H9 (cell line): ENCODE results near the gene MED13L. TPM values are rescaled to one million over a fixed set of nuclear protein-coding genes. Genes with fewer than 3 reads are reported as not detected.

ENCODE experiments used
- DNase-seq: peaks from one replicate; pipeline ENCODE4 v3.0.0-alpha.2; 2017
- H2AFZ ChIP-seq: one replicate; pipeline ENCODE4 v1.6.1; 2013; ENCODE audit warnings: mild to moderate bottlenecking, low read length, control low read depth, moderate library complexity
- H2AK5ac ChIP-seq: 2 replicates; pipeline ENCODE4 v1.6.1; 2013; ENCODE audit warnings: low read length, control low read depth, mixed read lengths; ENCODE audit not compliant: insufficient read length
- H2BK120ac ChIP-seq: one replicate; pipeline ENCODE4 v1.6.1; 2013; ENCODE audit warnings: low read depth, mild to moderate bottlenecking, low read length, control low read depth, inconsistent platforms; ENCODE audit not compliant: poor library complexity, severe bottlenecking
- H2BK12ac ChIP-seq: 2 replicates; pipeline ENCODE4 v1.6.1; 2013; ENCODE audit warnings: low read length, control low read depth, mixed read lengths, low read depth; ENCODE audit not compliant: insufficient read length
- H2BK15ac ChIP-seq: 2 replicates; pipeline ENCODE4 v1.6.1; 2013; ENCODE audit warnings: low read depth, low read length, control low read depth
- H2BK20ac ChIP-seq: one replicate; pipeline ENCODE4 v1.6.1; 2013; ENCODE audit warnings: low read depth, mild to moderate bottlenecking, low read length, control low read depth, inconsistent platforms; ENCODE audit not compliant: poor library complexity, severe bottlenecking
- H2BK5ac ChIP-seq: 2 replicates; pipeline ENCODE4 v1.6.1; 2013; ENCODE audit warnings: low read length, control low read depth, mixed read lengths; ENCODE audit not compliant: insufficient read length
- H3K14ac ChIP-seq: 2 replicates; pipeline ENCODE4 v1.6.1; 2013; ENCODE audit warnings: low read length, control low read depth; ENCODE audit not compliant: insufficient read depth
- H3K18ac ChIP-seq: 2 replicates; pipeline ENCODE4 v1.6.1; 2013; ENCODE audit warnings: low read depth, mild to moderate bottlenecking, mixed read lengths, low read length, control low read depth; ENCODE audit not compliant: insufficient read length
- H3K23ac ChIP-seq: 2 replicates; pipeline ENCODE4 v1.6.1; 2013; ENCODE audit warnings: low read length, control low read depth, mixed read lengths, low read depth; ENCODE audit not compliant: insufficient read length
- H3K23me2 ChIP-seq: 2 replicates; pipeline ENCODE4 v1.6.1; 2013; ENCODE audit warnings: low read depth, mild to moderate bottlenecking, mixed read lengths, low read length, control low read depth; ENCODE audit not compliant: insufficient read length, poor library complexity, severe bottlenecking
- H3K27ac ChIP-seq: 2 replicates; pipeline ENCODE4 v1.5.1; 2013; ENCODE audit warnings: low read length, control low read depth, mixed read lengths, low read depth; ENCODE audit not compliant: insufficient read length
- H3K27me3 ChIP-seq: 2 replicates; pipeline ENCODE4 v1.6.1; 2013; ENCODE audit warnings: low read length, control low read depth, inconsistent platforms; ENCODE audit not compliant: insufficient read depth
- H3K4ac ChIP-seq: 2 replicates; pipeline ENCODE4 v1.6.1; 2013; ENCODE audit warnings: low read depth, mild to moderate bottlenecking, control low read depth, inconsistent platforms, low read length, moderate library complexity
- H3K4me1 ChIP-seq: 2 replicates; pipeline ENCODE4 v1.6.1; 2013; ENCODE audit warnings: low read length, control low read depth, inconsistent platforms; ENCODE audit not compliant: insufficient read depth
- H3K4me2 ChIP-seq: 2 replicates; pipeline ENCODE4 v1.6.1; 2013; ENCODE audit warnings: low read length, control low read depth, mixed read lengths; ENCODE audit not compliant: insufficient read length, insufficient read depth
- H3K56ac ChIP-seq: 2 replicates; pipeline ENCODE4 v1.6.1; 2013; ENCODE audit warnings: low read depth, mild to moderate bottlenecking, mixed read lengths, low read length, control low read depth; ENCODE audit not compliant: insufficient read length
- H3K79me1 ChIP-seq: 2 replicates; pipeline ENCODE4 v1.6.1; 2013; ENCODE audit warnings: low read depth, mild to moderate bottlenecking, moderate library complexity, low read length, control low read depth, inconsistent platforms; ENCODE audit not compliant: insufficient read depth, poor library complexity, severe bottlenecking
- H3K79me2 ChIP-seq: 2 replicates; pipeline ENCODE4 v1.6.1; 2013; ENCODE audit warnings: low read length, control low read depth, inconsistent platforms; ENCODE audit not compliant: insufficient read depth
- H3K9ac ChIP-seq: 2 replicates; pipeline ENCODE4 v1.6.1; 2013; ENCODE audit warnings: low read length, control low read depth, mixed read lengths; ENCODE audit not compliant: insufficient read length; ENCODE audit errors: extremely low read depth
- H3K9me3 ChIP-seq: one replicate; pipeline ENCODE4 v1.6.1; 2013; ENCODE audit warnings: low read depth, low read length, inconsistent platforms; ENCODE audit not compliant: control insufficient read depth
- H3T11ph ChIP-seq: one replicate; pipeline ENCODE4 v1.6.1; 2013; ENCODE audit warnings: mild to moderate bottlenecking, low read length, control low read depth, inconsistent platforms
- H4K20me1 ChIP-seq: one replicate; pipeline ENCODE4 v1.6.1; 2013; ENCODE audit not compliant: control insufficient read depth, insufficient read length, insufficient read depth
- H4K5ac ChIP-seq: 2 replicates; pipeline ENCODE4 v1.6.1; 2013; ENCODE audit warnings: low read depth, mild to moderate bottlenecking, mixed read lengths, low read length, control low read depth; ENCODE audit not compliant: insufficient read length
- H4K8ac ChIP-seq: replicated peaks from 2 replicates; pipeline ENCODE4 v1.6.1; 2013; ENCODE audit warnings: low read length, control low read depth, mixed read lengths, low read depth; ENCODE audit not compliant: insufficient read length
- H4K91ac ChIP-seq: 2 replicates; pipeline ENCODE4 v1.6.1; 2013; ENCODE audit warnings: low read depth, mild to moderate bottlenecking, moderate library complexity, mixed read lengths, low read length, control low read depth; ENCODE audit not compliant: insufficient read length
- H3K27ac Mint-ChIP-seq, 3 experiments: 2 replicates in 2 of 3; 3 replicates in 1 of 3; pipeline ENCODE4 v1.8.0; 2020 to 2021; ENCODE audit warnings: mixed read lengths in 3 of 3, mild to moderate bottlenecking in 1 of 3, moderate library complexity in 1 of 3
- H3K27me3 Mint-ChIP-seq: 2 replicates; pipeline ENCODE4 v1.8.0; 2021; ENCODE audit warnings: low read depth, mild to moderate bottlenecking, moderate library complexity, mixed read lengths
- H3K36me3 Mint-ChIP-seq, 3 experiments: 2 replicates in 2 of 3; 3 replicates in 1 of 3; pipeline ENCODE4 v1.8.0; 2020 to 2021; ENCODE audit warnings: low read depth in 3 of 3, mixed read lengths in 3 of 3; ENCODE audit not compliant: insufficient read depth in 1 of 3
- H3K4me1 Mint-ChIP-seq, 2 experiments: 2 replicates each; pipeline ENCODE4 v1.8.0; 2020; ENCODE audit warnings: mixed read lengths in 2 of 2
- H3K4me3 Mint-ChIP-seq, 2 experiments: 2 replicates in 1 of 2; 3 replicates in 1 of 2; pipeline ENCODE4 v1.8.0; 2020 to 2021; ENCODE audit warnings: mild to moderate bottlenecking in 2 of 2, mixed read lengths in 2 of 2, moderate library complexity in 1 of 2
- H3K9me3 Mint-ChIP-seq, 2 experiments: 2 replicates in 1 of 2; 3 replicates in 1 of 2; pipeline ENCODE4 v1.8.0; 2020; ENCODE audit warnings: mild to moderate bottlenecking in 2 of 2, mixed read lengths in 2 of 2, moderate library complexity in 1 of 2
- CTCF ChIP-seq: fragments of 200-600 bp; sonication (generic); conservative IDR thresholded peaks from 3 replicates; pipeline ENCODE4 v1.8.0; 2021; ENCODE audit warnings: antibody characterized with exemption, mild to moderate bottlenecking
- WGBS: extraction: QIAGEN DNeasy Blood & Tissue Kit; methylation state at CpG from one replicate; pipeline ENCODE4 v1.1.7; 2013; ENCODE audit warnings: missing lambda C conversion rate, low lambda C conversion rate, mixed read lengths; ENCODE audit not compliant: insufficient read length; ENCODE audit errors: extremely low coverage; 5-methylcytosine and 5-hydroxymethylcytosine counted together
- total RNA-seq: library from RNA; stranded (reverse); gene quantifications from 2 replicates; pipeline ENCODE4 v1.2.1, GENCODE V29; 2021

Gene MED13L
- total RNA-seq, 1 experiment from 2014 or later: 52.4 TPM

GRCh38 chr12:116153983-116154382, 123.5 kb downstream of the MED13L start:
- Histone ChIP-seq H2AK5ac (no peak overlapping the region), H2BK15ac (no peak overlapping the region), H3K79me1 (no peaks in the 10 kb centered on the region), H2BK20ac (no peak overlapping the region), H3K4ac (no peak overlapping the region), H4K20me1 (no peaks in the 10 kb centered on the region), H3K4me1 (peaks cover 3% of the 10 kb centered on the region), H3K14ac (no peak overlapping the region), H4K91ac (no peak overlapping the region), H3K23me2 (no peaks in the 10 kb centered on the region), H2BK12ac (no peak overlapping the region), H2BK120ac (no peak overlapping the region), H3K18ac (no peak overlapping the region), H3K9ac (no peak overlapping the region), H4K8ac (no peak overlapping the region), H3K23ac (no peak overlapping the region), H3T11ph (no peak overlapping the region), H3K79me2 (peaks cover 9% of the 10 kb centered on the region), H3K56ac (no peak overlapping the region), H4K5ac (no peak overlapping the region), H2BK5ac (no peak overlapping the region), H3K27ac (no peak overlapping the region), H3K9me3 (no peaks in the 10 kb centered on the region), H3K27me3 (no peaks in the 10 kb centered on the region), H3K4me2 (no peak overlapping the region), H2AFZ (no peak overlapping the region)
- peaks cover 58 to 80% of the 10 kb centered on the region in 2 experiments for H3K4me1 Mint-ChIP-seq
- no peaks in the 10 kb centered on the region for H3K36me3 Mint-ChIP-seq
- no peak for DNase-seq
- no peaks in the 10 kb centered on the region for H3K27me3 Mint-ChIP-seq
- H3K4me3 Mint-ChIP-seq: peak overlapping the region; percentile 1 to 6; a peak in 2 of 5 replicates
- peak overlapping the region; percentile 78 to 96 (median 93); a peak in 5 of 7 replicates for H3K27ac Mint-ChIP-seq
- TF ChIP-seq CTCF: no peak
- no CpG with 5 or more reads among the region's 2 CpGs for WGBS
- H3K9me3 Mint-ChIP-seq: no peaks in the 10 kb centered on the region
